ENCODE measurements around the gene CCDC150.
A peak's percentile ranks its signal among the peaks of the same experiment; 100 is the strongest.

CCDC150 gene

GRCh38 chr2:196594158-196594557 lies 45.4 kb upstream of the CCDC150 start:
- DNase-seq = no peak
- 100% methylated on average over 1 of the region's 6 CpGs for WGBS (ENCODE audit: insufficient coverage)
- Histone ChIP-seq H3K36me3 (ENCODE audit: control insufficient read depth in 4 of 4, insufficient read depth in 4 of 4, low read length in 3 of 4) (no peaks in the 10 kb centered on the region), H3K4me3 (ENCODE audit: control insufficient read depth in 1 of 7, extremely low read depth in 1 of 7, insufficient read depth in 4 of 7, low read depth in 2 of 7, low read length in 6 of 7) (no peak overlapping the region), H3K27ac (ENCODE audit: insufficient read depth in 1 of 2, low read depth in 1 of 2, low read length in 2 of 2, poor library complexity in 1 of 2, severe bottlenecking in 2 of 2) (no peak overlapping the region), H3K27me3 (replicated peaks in 2 of 5; ENCODE audit: control insufficient read depth in 4 of 5, insufficient read depth in 5 of 5, low read length in 4 of 5) (peaks cover 16 to 78% (median 34%) of the 10 kb centered on the region in 5 experiments), H3K9me3 (ENCODE audit: control extremely low read depth in 1 of 5, control insufficient read depth in 4 of 5, insufficient read depth in 2 of 5, low read depth in 1 of 5, low read length in 4 of 5) (no peaks in the 10 kb centered on the region), H3K4me1 (ENCODE audit: control extremely low read depth in 1 of 4, control insufficient read depth in 4 of 4, insufficient read depth in 4 of 4, low read length in 3 of 4) (peaks cover 0 to 16% (median 12%) of the 10 kb centered on the region in 4 experiments)
- POLR2A ChIA-PET = no interaction called here
- CTCF ChIA-PET = no interaction called here

GRCh38 chr2:196597531-196597930 lies 42.0 kb upstream of the CCDC150 start:
- no peak for DNase-seq
- Histone ChIP-seq H3K4me3 (ENCODE audit: control insufficient read depth in 1 of 7, extremely low read depth in 1 of 7, insufficient read depth in 4 of 7, low read depth in 2 of 7, low read length in 6 of 7) (no peak overlapping the region), H3K9me3 (ENCODE audit: control extremely low read depth in 1 of 5, control insufficient read depth in 4 of 5, insufficient read depth in 2 of 5, low read depth in 1 of 5, low read length in 4 of 5) (no peaks in the 10 kb centered on the region), H3K27me3 (replicated peaks in 2 of 5; ENCODE audit: control insufficient read depth in 4 of 5, insufficient read depth in 5 of 5, low read length in 4 of 5) (peaks cover 4 to 46% (median 20%) of the 10 kb centered on the region in 5 experiments), H3K36me3 (ENCODE audit: control insufficient read depth in 4 of 4, insufficient read depth in 4 of 4, low read length in 3 of 4) (no peaks in the 10 kb centered on the region), H3K27ac (ENCODE audit: insufficient read depth in 1 of 2, low read depth in 1 of 2, low read length in 2 of 2, poor library complexity in 1 of 2, severe bottlenecking in 2 of 2) (no peak overlapping the region), H3K4me1 (ENCODE audit: control extremely low read depth in 1 of 4, control insufficient read depth in 4 of 4, insufficient read depth in 4 of 4, low read length in 3 of 4) (peaks cover 0 to 11% (median 7%) of the 10 kb centered on the region in 4 experiments)
- ChIA-PET POLR2A (no interaction called here), CTCF (no interaction called here)
- 95% methylated on average over 4 of the region's 6 CpGs for WGBS (ENCODE audit: insufficient coverage)

- H3K36me3 ChIP-seq (ENCODE audit: control insufficient read depth in 4 of 4, insufficient read depth in 4 of 4, low read length in 3 of 4) = no peaks in the 10 kb centered on the region
- no peak overlapping the region for H3K4me3 ChIP-seq (ENCODE audit: control insufficient read depth in 1 of 7, extremely low read depth in 1 of 7, insufficient read depth in 4 of 7, low read depth in 2 of 7, low read length in 6 of 7)
- ChIA-PET POLR2A (no interaction called here), CTCF (no interaction called here)
- peaks cover 0 to 4% (median 4%) of the 10 kb centered on the region in 4 experiments for H3K4me1 ChIP-seq (ENCODE audit: control extremely low read depth in 1 of 4, control insufficient read depth in 4 of 4, insufficient read depth in 4 of 4, low read length in 3 of 4)
- H3K27me3 ChIP-seq (replicated peaks in 2 of 5; ENCODE audit: control insufficient read depth in 4 of 5, insufficient read depth in 5 of 5, low read length in 4 of 5) = peaks cover 4 to 43% (median 18%) of the 10 kb centered on the region in 5 experiments
- no peak overlapping the region for H3K27ac ChIP-seq (ENCODE audit: insufficient read depth in 1 of 2, low read depth in 1 of 2, low read length in 2 of 2, poor library complexity in 1 of 2, severe bottlenecking in 2 of 2)
- WGBS (ENCODE audit: insufficient coverage) = 100% methylated on average over 4 of the region's 5 CpGs
- no peaks in the 10 kb centered on the region for H3K9me3 ChIP-seq (ENCODE audit: control extremely low read depth in 1 of 5, control insufficient read depth in 4 of 5, insufficient read depth in 2 of 5, low read depth in 1 of 5, low read length in 4 of 5)
- no peak for DNase-seq
Observed at GRCh38 chr2:196598412-196598811, 41.1 kb upstream of the CCDC150 start.

GRCh38 chr2:196598846-196599245 lies 40.7 kb upstream of the CCDC150 start:
- Histone ChIP-seq H3K4me3 (ENCODE audit: control insufficient read depth in 1 of 7, extremely low read depth in 1 of 7, insufficient read depth in 4 of 7, low read depth in 2 of 7, low read length in 6 of 7) (no peak overlapping the region), H3K27ac (ENCODE audit: insufficient read depth in 1 of 2, low read depth in 1 of 2, low read length in 2 of 2, poor library complexity in 1 of 2, severe bottlenecking in 2 of 2) (no peak overlapping the region), H3K4me1 (ENCODE audit: control extremely low read depth in 1 of 4, control insufficient read depth in 4 of 4, insufficient read depth in 4 of 4, low read length in 3 of 4) (peaks cover 0 to under 1% (median 0%) of the 10 kb centered on the region in 4 experiments), H3K27me3 (replicated peaks in 2 of 5; ENCODE audit: control insufficient read depth in 4 of 5, insufficient read depth in 5 of 5, low read length in 4 of 5) (peaks cover 4 to 39% (median 15%) of the 10 kb centered on the region in 5 experiments), H3K36me3 (ENCODE audit: control insufficient read depth in 4 of 4, insufficient read depth in 4 of 4, low read length in 3 of 4) (no peaks in the 10 kb centered on the region), H3K9me3 (ENCODE audit: control extremely low read depth in 1 of 5, control insufficient read depth in 4 of 5, insufficient read depth in 2 of 5, low read depth in 1 of 5, low read length in 4 of 5) (no peaks in the 10 kb centered on the region)
- POLR2A ChIA-PET = no interaction called here
- CTCF ChIA-PET = no interaction called here
- DNase-seq = no peak

GRCh38 chr2:196601430-196602306 lies 37.8 kb upstream of the CCDC150 start:
- no peaks in the 10 kb centered on the region for H3K36me3 ChIP-seq (ENCODE audit: control insufficient read depth in 4 of 4, insufficient read depth in 4 of 4, low read length in 3 of 4)
- POLR2A ChIA-PET = no interaction called here
- WGBS (ENCODE audit: insufficient coverage) = 87% methylated on average over 7 of the region's 13 CpGs
- CTCF ChIA-PET = no interaction called here
- H3K4me1 ChIP-seq (ENCODE audit: control extremely low read depth in 1 of 4, control insufficient read depth in 4 of 4, insufficient read depth in 4 of 4, low read length in 3 of 4) = no peaks in the 10 kb centered on the region
- DNase-seq = peak in 1 of 3 donors; percentile 20
- no peak overlapping the region for H3K27ac ChIP-seq (ENCODE audit: insufficient read depth in 1 of 2, low read depth in 1 of 2, low read length in 2 of 2, poor library complexity in 1 of 2, severe bottlenecking in 2 of 2)
- H3K27me3 ChIP-seq (replicated peaks in 2 of 5; ENCODE audit: control insufficient read depth in 4 of 5, insufficient read depth in 5 of 5, low read length in 4 of 5) = peaks cover 0 to 14% (median 3%) of the 10 kb centered on the region in 5 experiments
- no peaks in the 10 kb centered on the region for H3K9me3 ChIP-seq (ENCODE audit: control extremely low read depth in 1 of 5, control insufficient read depth in 4 of 5, insufficient read depth in 2 of 5, low read depth in 1 of 5, low read length in 4 of 5)
- H3K4me3 ChIP-seq (ENCODE audit: control insufficient read depth in 1 of 7, extremely low read depth in 1 of 7, insufficient read depth in 4 of 7, low read depth in 2 of 7, low read length in 6 of 7) = no peak overlapping the region

GRCh38 chr2:196604196-196604595 lies 35.3 kb upstream of the CCDC150 start:
- Histone ChIP-seq H3K27ac (ENCODE audit: insufficient read depth in 1 of 2, low read depth in 1 of 2, low read length in 2 of 2, poor library complexity in 1 of 2, severe bottlenecking in 2 of 2) (no peak overlapping the region), H3K36me3 (ENCODE audit: control insufficient read depth in 4 of 4, insufficient read depth in 4 of 4, low read length in 3 of 4) (no peaks in the 10 kb centered on the region), H3K27me3 (replicated peaks in 2 of 5; ENCODE audit: control insufficient read depth in 4 of 5, insufficient read depth in 5 of 5, low read length in 4 of 5) (peaks cover 0 to 9% (median 0%) of the 10 kb centered on the region in 5 experiments), H3K4me3 (ENCODE audit: control insufficient read depth in 1 of 7, extremely low read depth in 1 of 7, insufficient read depth in 4 of 7, low read depth in 2 of 7, low read length in 6 of 7) (no peak overlapping the region), H3K9me3 (ENCODE audit: control extremely low read depth in 1 of 5, control insufficient read depth in 4 of 5, insufficient read depth in 2 of 5, low read depth in 1 of 5, low read length in 4 of 5) (no peaks in the 10 kb centered on the region), H3K4me1 (ENCODE audit: control extremely low read depth in 1 of 4, control insufficient read depth in 4 of 4, insufficient read depth in 4 of 4, low read length in 3 of 4) (no peaks in the 10 kb centered on the region)
- CTCF ChIA-PET = no interaction called here
- POLR2A ChIA-PET = no interaction called here
- WGBS (ENCODE audit: insufficient coverage) = 100% methylated on average over 1 of the region's 2 CpGs
- DNase-seq = no peak

GRCh38 chr2:196606516-196606915 lies 33.0 kb upstream of the CCDC150 start:
- H3K27me3 ChIP-seq (replicated peaks in 2 of 5; ENCODE audit: control insufficient read depth in 4 of 5, insufficient read depth in 5 of 5, low read length in 4 of 5) = peaks cover 0 to 2% (median 0%) of the 10 kb centered on the region in 5 experiments
- no peaks in the 10 kb centered on the region for H3K4me1 ChIP-seq (ENCODE audit: control extremely low read depth in 1 of 4, control insufficient read depth in 4 of 4, insufficient read depth in 4 of 4, low read length in 3 of 4)
- H3K4me3 ChIP-seq (ENCODE audit: control insufficient read depth in 1 of 7, extremely low read depth in 1 of 7, insufficient read depth in 4 of 7, low read depth in 2 of 7, low read length in 6 of 7) = no peak overlapping the region
- H3K9me3 ChIP-seq (ENCODE audit: control extremely low read depth in 1 of 5, control insufficient read depth in 4 of 5, insufficient read depth in 2 of 5, low read depth in 1 of 5, low read length in 4 of 5) = no peaks in the 10 kb centered on the region
- ChIA-PET CTCF (no interaction called here), POLR2A (no interaction called here)
- H3K36me3 ChIP-seq (ENCODE audit: control insufficient read depth in 4 of 4, insufficient read depth in 4 of 4, low read length in 3 of 4) = no peaks in the 10 kb centered on the region
- 89% methylated on average over 2 of the region's 3 CpGs for WGBS (ENCODE audit: insufficient coverage)
- H3K27ac ChIP-seq (ENCODE audit: insufficient read depth in 1 of 2, low read depth in 1 of 2, low read length in 2 of 2, poor library complexity in 1 of 2, severe bottlenecking in 2 of 2) = no peak overlapping the region
- no peak for DNase-seq
